ENCODE measurements around the gene KCNQ2. TPM values are rescaled to one million over a fixed set of nuclear protein-coding genes. Genes with fewer than 3 reads are reported as not detected.

The KCNQ2 gene
- total RNA-seq, 1 donor from 2014 or later: not detected

DNA sequence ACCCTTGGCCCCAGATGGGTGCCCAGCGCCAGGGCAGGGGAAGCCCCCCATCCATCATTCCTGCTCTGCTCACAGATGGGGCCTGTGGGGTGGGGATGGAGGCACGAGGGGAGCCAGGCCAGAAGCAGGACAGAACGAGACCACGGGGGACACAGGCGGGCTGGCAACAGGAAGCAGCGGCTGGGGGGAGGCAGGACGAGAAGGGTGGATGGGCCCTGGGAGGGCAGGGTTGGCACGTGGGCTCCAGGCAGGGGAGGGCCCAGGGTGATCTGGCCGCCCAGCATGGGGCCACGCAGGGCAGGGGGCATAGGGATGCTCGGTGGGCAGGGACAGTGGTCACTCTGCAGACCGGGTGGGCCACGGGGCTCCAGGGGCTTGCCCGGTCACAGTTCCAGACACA is 41.6 kb downstream of the KCNQ2 start:
- ATAC-seq: no peak
- TF ChIP-seq, protein P1, sequence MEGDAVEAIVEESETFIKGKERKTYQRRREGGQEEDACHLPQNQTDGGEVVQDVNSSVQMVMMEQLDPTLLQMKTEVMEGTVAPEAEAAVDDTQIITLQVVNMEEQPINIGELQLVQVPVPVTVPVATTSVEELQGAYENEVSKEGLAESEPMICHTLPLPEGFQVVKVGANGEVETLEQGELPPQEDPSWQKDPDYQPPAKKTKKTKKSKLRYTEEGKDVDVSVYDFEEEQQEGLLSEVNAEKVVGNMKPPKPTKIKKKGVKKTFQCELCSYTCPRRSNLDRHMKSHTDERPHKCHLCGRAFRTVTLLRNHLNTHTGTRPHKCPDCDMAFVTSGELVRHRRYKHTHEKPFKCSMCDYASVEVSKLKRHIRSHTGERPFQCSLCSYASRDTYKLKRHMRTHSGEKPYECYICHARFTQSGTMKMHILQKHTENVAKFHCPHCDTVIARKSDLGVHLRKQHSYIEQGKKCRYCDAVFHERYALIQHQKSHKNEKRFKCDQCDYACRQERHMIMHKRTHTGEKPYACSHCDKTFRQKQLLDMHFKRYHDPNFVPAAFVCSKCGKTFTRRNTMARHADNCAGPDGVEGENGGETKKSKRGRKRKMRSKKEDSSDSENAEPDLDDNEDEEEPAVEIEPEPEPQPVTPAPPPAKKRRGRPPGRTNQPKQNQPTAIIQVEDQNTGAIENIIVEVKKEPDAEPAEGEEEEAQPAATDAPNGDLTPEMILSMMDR (IDR thresholded peaks at IDR 0.05): no peak
- no peak overlapping the region for H3K4me3 ChIP-seq
- DNase-seq: no peak
- H3K27me3 ChIP-seq (ENCODE audit: low read depth): peaks cover 13% of the 10 kb centered on the region
- no peaks in the 10 kb centered on the region for H3K9me3 ChIP-seq
- H3K27ac ChIP-seq: no peak overlapping the region
- intact Hi-C loops (cut with DNase I): no loop called here
- H3K36me3 ChIP-seq: no peaks in the 10 kb centered on the region
- H3K4me1 ChIP-seq: no peaks in the 10 kb centered on the region

DNA sequence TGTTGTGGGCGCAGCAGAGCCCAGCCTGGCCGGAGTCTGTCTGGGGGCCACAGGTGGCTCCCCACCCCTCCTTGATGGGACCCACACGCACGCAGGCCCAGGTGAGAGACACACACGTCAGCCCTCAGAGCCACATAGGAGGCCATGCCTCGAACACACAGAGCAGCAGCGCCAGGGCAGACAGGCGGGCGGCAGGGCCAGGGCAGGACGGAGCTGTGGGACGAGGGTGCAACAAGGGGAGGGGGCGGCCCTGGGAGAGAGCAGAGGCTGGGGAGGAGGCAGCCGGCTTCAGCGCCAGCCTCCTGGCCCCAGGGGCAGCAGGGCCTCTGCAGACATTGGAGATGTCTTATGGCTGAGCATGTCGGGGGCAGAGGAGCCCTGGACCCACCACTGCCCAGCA is 42.5 kb downstream of the KCNQ2 start:
- Histone ChIP-seq H3K27me3 (ENCODE audit: low read depth) (peaks cover 13% of the 10 kb centered on the region), H3K27ac (no peak overlapping the region), H3K4me1 (no peaks in the 10 kb centered on the region), H3K4me3 (no peak overlapping the region), H3K9me3 (no peaks in the 10 kb centered on the region), H3K36me3 (no peaks in the 10 kb centered on the region)
- TF ChIP-seq, protein P1 (IDR thresholded peaks at IDR 0.05): no peak
- DNase-seq (no peak), ATAC-seq (no peak)
- intact Hi-C loops (cut with DNase I): no loop called here

DNA sequence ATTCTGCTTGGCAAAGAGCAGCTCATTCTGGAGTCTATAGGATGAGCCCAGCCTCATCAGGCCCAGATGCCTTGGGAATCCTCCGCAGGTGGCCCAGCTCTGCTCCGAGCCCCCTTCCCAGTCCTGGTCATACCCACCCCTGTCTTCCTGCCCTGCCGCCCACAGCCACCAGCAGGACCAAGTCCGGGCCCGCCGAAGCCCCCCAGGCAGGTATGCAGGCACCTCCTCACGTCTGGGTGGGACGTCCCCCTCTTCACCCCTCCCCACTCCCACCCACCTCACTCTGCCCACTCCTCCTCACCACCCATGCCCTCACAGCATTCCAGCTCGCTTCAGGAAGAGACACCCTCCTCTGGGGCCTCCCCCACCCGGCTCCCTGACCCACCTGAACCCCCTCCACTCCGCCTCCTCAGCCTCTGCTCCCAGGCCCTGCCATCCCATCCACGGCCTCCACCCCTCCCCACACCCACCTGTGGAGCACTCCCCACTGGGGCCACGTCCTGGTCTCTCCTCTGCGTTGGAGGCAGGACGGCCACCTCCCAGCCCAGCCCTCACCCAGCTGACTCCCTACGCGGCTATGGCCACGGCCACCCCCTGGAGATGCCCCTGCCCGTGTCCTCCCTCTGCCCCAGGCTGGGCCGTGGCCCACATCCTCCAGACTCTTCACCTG is 43.4 kb downstream of the KCNQ2 start:
- no peak for ATAC-seq
- no peak overlapping the region for H3K4me3 ChIP-seq
- DNase-seq: no peak
- no peaks in the 10 kb centered on the region for H3K4me1 ChIP-seq
- H3K27ac ChIP-seq: no peak overlapping the region
- no peaks in the 10 kb centered on the region for H3K36me3 ChIP-seq
- H3K27me3 ChIP-seq (ENCODE audit: low read depth): peaks cover 7% of the 10 kb centered on the region
- intact Hi-C loops (cut with DNase I): no loop called here
- no peaks in the 10 kb centered on the region for H3K9me3 ChIP-seq
- TF ChIP-seq, protein P1 (IDR thresholded peaks at IDR 0.05): no peak

DNA sequence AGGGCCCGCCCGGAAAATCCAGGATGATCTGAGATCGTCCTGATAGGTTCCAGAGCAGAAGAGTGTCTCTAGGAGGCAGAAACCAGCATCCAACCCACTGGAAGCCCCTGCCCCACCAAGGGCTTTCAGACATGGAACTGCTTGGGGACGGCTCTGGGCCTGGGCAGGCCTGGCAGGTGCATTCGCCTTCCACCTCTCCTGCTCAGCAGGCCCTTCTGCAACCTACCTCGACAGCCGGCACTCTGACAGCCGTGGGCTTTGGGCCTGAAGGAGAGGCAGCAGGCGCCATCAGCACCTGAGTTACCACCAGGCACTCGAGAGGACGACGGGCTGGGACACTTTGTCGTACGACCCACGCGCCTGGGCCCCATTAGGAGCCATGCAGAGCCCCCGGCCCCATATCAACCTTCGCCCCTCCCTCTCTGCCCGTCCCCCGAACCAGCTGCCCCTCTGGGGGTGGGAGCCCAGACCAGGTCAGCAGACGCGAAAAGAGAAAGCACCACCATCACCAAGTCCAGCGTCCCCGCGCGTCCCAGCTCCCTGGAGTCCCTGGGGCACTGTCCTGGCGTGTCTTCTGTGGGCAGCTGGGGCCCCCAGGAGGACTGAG is 44.6 kb downstream of the KCNQ2 start:
- peaks cover 7% of the 10 kb centered on the region for H3K27me3 ChIP-seq (ENCODE audit: low read depth)
- ATAC-seq (no peak), DNase-seq (no peak)
- no peaks in the 10 kb centered on the region for H3K9me3 ChIP-seq
- TF ChIP-seq, protein P1 (IDR thresholded peaks at IDR 0.05): no peak
- no peaks in the 10 kb centered on the region for H3K36me3 ChIP-seq
- intact Hi-C loops (cut with DNase I): no loop called here
- H3K4me3 ChIP-seq: no peak overlapping the region
- no peak overlapping the region for H3K27ac ChIP-seq
- no peaks in the 10 kb centered on the region for H3K4me1 ChIP-seq

DNA sequence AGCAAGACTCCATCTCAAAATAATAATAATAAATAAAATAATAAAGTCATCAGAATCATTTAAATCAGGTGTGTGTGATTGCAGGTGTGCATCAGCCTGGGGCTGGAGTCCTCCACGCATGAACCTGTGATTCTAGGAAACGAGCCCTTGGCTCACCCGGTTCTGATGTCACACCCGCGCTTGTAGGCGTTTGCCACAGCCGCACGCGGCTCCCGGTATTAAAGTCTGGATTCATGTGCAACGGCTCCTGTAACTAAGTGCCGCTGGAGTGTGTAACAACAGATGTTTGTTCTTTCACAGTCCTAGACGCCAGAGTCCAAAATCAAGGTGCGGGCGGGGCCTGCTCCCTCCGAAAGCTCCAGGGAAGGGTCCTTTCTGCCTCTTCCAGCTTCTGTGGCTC is 45.2 kb downstream of the KCNQ2 start:
- no peaks in the 10 kb centered on the region for H3K36me3 ChIP-seq
- DNase-seq: no peak
- intact Hi-C loops (cut with DNase I): no loop called here
- no peak for ATAC-seq
- no peak overlapping the region for H3K4me3 ChIP-seq
- TF ChIP-seq, protein P1 (IDR thresholded peaks at IDR 0.05): no peak
- no peaks in the 10 kb centered on the region for H3K4me1 ChIP-seq
- no peak overlapping the region for H3K27ac ChIP-seq
- no peaks in the 10 kb centered on the region for H3K9me3 ChIP-seq
- peaks cover 7% of the 10 kb centered on the region for H3K27me3 ChIP-seq (ENCODE audit: low read depth)

Measured in lower lobe of right lung (tissue), 2 donors.